ENCODE results near the gene PDLIM7. TPM values are rescaled to one million over a fixed set of nuclear protein-coding genes. Genes with fewer than 3 reads are reported as not detected.

PDLIM7 gene
- total RNA-seq, 1 donor from 2014 or later = 54.4 TPM

DNA sequence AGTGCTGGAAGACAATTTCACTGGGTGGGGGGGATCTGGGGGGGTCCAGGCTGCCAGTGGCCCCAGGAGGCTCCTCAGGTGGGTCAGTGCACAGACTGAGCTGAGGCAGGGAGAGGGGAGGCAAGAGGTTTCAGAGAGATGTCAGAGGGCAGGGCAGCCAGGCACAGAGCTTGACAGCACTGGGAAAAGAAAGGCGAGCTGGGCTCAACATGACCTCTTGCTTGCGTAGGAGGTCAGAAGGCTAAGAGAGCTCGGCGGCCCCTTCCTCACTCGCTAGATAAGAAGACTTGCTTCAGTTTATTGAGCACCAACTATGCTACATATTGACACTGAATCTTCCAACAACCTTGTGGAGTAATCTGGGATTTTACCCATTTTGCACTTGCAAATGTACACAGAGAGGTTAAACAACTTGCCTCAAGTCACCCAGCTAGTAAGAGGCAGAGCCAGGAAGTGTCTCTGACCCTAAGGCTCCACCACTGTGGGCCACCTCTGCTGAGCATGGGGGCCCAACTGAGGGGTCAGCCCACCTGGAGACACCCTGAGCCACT, 3.5 kb downstream of the PDLIM7 start:
- intact Hi-C loops (cut with micrococcal nuclease) = no loop called here

DNA sequence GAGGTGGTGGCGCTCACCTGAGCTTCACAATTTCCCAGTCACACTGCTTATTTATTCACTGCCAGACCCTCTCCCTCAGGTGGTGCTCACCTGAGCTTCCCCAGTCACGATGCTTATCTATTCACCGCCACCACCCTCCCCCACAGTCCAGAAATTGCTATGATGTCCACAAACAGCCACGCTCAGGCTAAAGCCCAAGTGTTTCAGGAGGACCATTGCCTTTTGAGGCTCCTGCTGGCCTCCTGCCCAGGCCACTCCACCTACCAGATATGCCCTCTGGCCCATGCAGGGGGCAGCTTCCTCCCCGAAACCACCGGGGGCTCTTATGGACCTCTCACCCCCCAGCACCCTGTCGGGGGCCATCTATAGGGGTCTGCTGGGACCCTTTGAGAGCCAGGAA, 4.6 kb downstream of the PDLIM7 start:
- Histone ChIP-seq H3K36me3 (peaks cover 52% of the 10 kb centered on the region), H3K4me1 (peaks cover 61% of the 10 kb centered on the region), H3K4me3 (no peak overlapping the region), H3K27ac (replicated peaks) (no peak overlapping the region), H3K27me3 (ENCODE audit: low read depth) (peaks cover 9% of the 10 kb centered on the region), H3K9me3 (replicated peaks) (no peaks in the 10 kb centered on the region)
- no peak for DNase-seq
- TF ChIP-seq, protein P1, sequence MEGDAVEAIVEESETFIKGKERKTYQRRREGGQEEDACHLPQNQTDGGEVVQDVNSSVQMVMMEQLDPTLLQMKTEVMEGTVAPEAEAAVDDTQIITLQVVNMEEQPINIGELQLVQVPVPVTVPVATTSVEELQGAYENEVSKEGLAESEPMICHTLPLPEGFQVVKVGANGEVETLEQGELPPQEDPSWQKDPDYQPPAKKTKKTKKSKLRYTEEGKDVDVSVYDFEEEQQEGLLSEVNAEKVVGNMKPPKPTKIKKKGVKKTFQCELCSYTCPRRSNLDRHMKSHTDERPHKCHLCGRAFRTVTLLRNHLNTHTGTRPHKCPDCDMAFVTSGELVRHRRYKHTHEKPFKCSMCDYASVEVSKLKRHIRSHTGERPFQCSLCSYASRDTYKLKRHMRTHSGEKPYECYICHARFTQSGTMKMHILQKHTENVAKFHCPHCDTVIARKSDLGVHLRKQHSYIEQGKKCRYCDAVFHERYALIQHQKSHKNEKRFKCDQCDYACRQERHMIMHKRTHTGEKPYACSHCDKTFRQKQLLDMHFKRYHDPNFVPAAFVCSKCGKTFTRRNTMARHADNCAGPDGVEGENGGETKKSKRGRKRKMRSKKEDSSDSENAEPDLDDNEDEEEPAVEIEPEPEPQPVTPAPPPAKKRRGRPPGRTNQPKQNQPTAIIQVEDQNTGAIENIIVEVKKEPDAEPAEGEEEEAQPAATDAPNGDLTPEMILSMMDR (IDR thresholded peaks at IDR 0.05; ENCODE audit: borderline replicate concordance) = no peak
- intact Hi-C loops (cut with micrococcal nuclease) = no loop called here

More for the DNA sequence above, 3.5 kb downstream of the PDLIM7 start:
- TF ChIP-seq, protein P1 (IDR thresholded peaks at IDR 0.05; ENCODE audit: borderline replicate concordance) = no peak
- Histone ChIP-seq H3K27me3 (ENCODE audit: low read depth) (peaks cover 4% of the 10 kb centered on the region), H3K4me1 (peaks cover 72% of the 10 kb centered on the region), H3K9me3 (replicated peaks) (no peaks in the 10 kb centered on the region), H3K4me3 (no peak overlapping the region), H3K36me3 (peaks cover 42% of the 10 kb centered on the region), H3K27ac (replicated peaks) (peak overlapping the region; percentile 95)
- no peak for DNase-seq

DNA sequence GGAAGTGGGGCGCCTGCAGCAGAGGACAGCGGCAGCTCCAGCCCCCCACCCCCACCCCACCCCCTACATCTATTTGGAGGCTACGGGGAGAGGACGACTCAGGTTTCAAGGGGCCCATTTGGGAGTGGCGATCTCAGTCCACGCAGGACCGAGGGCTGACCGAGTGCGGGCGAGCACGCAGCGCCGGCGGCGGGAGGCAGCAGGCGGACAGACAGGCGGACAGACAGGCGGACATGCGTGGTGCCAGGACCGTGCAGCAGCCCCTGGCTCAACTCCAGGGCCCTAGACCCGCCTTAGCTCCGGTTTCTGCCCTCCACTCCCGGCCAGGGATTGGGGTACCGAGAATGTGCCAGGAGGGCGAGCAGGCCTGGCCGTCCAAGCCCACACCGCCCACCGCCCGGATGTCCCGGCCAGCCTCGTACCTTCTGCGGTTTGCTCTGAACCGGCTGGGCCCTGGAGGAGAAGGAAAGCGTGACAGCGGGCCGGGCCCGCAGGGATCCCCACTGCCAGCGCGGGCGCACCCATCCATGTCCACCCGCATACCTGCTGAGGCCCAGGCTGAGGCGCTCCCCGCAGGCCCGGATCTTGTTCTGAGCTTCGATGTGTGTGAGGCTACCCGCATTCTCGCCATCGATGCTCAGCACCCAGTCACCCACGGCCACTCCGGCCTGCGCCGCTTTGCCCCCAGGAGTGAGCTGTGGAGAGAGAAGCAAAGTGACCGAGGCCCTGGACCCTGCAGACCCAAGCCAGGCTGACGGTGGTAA, 5.2 kb downstream of the PDLIM7 start:
- Histone ChIP-seq H3K4me3 (no peak overlapping the region), H3K27me3 (ENCODE audit: low read depth) (peaks cover 16% of the 10 kb centered on the region), H3K9me3 (replicated peaks) (no peaks in the 10 kb centered on the region), H3K36me3 (peaks cover 59% of the 10 kb centered on the region), H3K4me1 (peaks cover 57% of the 10 kb centered on the region), H3K27ac (replicated peaks) (no peak overlapping the region)
- TF ChIP-seq, protein P1 (IDR thresholded peaks at IDR 0.05; ENCODE audit: borderline replicate concordance) = no peak
- no peak for DNase-seq
- intact Hi-C loops (cut with micrococcal nuclease) = no loop called here

DNA sequence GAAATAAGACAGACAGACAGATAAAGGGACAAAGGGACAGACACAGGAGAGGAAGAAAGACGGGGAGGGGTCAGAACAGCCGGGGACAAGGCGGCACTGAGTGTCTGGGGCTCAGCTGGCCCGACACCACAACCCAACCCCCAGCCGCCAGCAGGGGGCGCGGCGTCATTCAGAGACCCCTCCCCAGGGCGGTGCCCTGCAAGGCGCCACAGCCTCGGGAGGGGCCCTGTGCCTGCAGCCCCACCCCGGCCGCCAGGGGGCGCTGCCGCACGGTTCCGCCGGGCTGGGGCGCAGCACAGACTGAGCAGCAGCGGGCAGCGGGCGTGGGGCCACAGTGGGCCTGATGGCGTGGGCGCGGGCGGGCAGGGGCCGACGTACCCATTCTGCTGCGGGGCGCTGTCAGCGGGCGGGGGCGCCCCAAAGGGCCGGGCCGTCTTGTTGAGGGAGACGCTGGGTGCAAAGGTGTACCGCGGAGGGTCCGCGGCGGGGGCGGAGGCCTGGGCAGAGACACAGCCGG, 5.9 kb downstream of the PDLIM7 start:
- Histone ChIP-seq H3K36me3 (peaks cover 60% of the 10 kb centered on the region), H3K9me3 (replicated peaks) (no peaks in the 10 kb centered on the region), H3K27me3 (ENCODE audit: low read depth) (peaks cover 17% of the 10 kb centered on the region), H3K27ac (replicated peaks) (no peak overlapping the region), H3K4me1 (peaks cover 50% of the 10 kb centered on the region), H3K4me3 (no peak overlapping the region)
- TF ChIP-seq, protein P1 (IDR thresholded peaks at IDR 0.05; ENCODE audit: borderline replicate concordance) = peak; percentile 62
- intact Hi-C loops (cut with micrococcal nuclease) = no loop called here
- no peak for DNase-seq

DNA sequence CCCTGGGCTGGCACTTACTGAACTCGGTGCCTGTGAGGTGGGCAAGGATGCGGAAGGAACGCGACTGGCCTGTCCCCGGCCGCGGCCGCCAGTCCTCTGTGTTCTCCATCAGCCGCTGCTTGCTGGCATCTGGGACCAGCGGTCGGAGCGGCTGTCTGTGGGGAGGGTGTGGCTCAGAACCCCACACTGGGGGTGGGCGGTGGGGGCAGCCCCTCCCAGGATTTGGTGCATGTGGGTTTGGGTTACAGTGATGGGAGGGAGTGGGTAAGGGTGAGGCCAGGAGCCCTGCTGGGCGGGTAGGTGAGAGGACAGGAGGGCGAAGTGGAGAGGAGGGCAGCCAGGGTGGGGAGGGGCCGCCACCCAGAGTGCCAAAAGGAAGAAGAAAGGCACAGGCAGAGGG, 6.4 kb downstream of the PDLIM7 start:
- peaks cover 22% of the 10 kb centered on the region for H3K27me3 ChIP-seq (ENCODE audit: low read depth)
- intact Hi-C loops (cut with micrococcal nuclease) = no loop called here
- no peak overlapping the region for H3K27ac ChIP-seq (replicated peaks)
- H3K4me1 ChIP-seq = peaks cover 45% of the 10 kb centered on the region
- TF ChIP-seq, protein P1 (IDR thresholded peaks at IDR 0.05; ENCODE audit: borderline replicate concordance) = no peak
- H3K36me3 ChIP-seq = peaks cover 65% of the 10 kb centered on the region
- no peak for DNase-seq
- no peak overlapping the region for H3K4me3 ChIP-seq
- H3K9me3 ChIP-seq (replicated peaks) = no peaks in the 10 kb centered on the region

All from left ventricle myocardium inferior (tissue), 1 donor.